ENCODE results near the gene HSF5. TPM values are rescaled to one million over a fixed set of nuclear protein-coding genes. Genes with fewer than 3 reads are reported as not detected.

Gene HSF5
- total and polyA plus RNA-seq, 2 of the 13 experiments (the other 11 are each of a cell fraction or from before 2014, with no cell fraction given), result not detected

DNA sequence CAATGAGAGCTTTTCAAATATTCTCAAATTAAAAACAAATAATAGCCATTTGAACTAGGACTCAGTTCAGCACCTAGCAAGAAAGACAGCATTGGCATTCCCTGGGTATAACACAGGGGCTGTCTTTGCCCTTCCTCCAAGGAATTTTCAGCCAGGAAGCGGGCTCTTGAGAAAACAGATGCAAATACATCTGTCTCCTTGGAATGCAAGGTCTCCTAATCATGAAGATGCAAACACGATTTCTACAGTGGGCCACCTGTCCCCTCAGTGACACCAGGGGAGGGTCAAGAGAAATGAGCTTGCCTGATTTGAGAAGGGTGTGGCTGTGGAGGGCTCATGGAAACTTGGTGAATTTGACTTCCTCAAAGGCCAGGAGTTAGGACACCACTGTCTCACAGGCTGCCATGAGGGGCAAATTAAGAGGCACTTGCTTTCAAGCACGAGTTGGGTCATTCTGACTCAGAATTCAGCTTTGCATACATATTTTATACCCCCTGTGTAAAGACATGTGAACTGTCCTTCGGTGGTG lies 111.7 kb downstream of the HSF5 start:
- Histone ChIP-seq H3K79me2 (ENCODE audit: insufficient read depth, low read length) (peaks cover 96% of the 10 kb centered on the region), H3K9ac (ENCODE audit: insufficient read depth, low read depth, low read length) (no peak overlapping the region), H3K4me1 (ENCODE audit: insufficient read depth, low read length) (peaks cover 97% of the 10 kb centered on the region), H3K27ac (ENCODE audit: extremely low read length, insufficient read depth, low read length) (peak overlapping the region; percentile 31), H3K36me3 (replicated peaks in 1 of 2; ENCODE audit: control insufficient read depth in 1 of 2, insufficient read depth in 2 of 2, low read length in 2 of 2) (peaks cover 24 to 43% of the 10 kb centered on the region in 2 experiments), H3K4me2 (ENCODE audit: low read depth, low read length) (no peak overlapping the region), H3K27me3 (ENCODE audit: control insufficient read depth in 1 of 2, insufficient read depth in 2 of 2, low read length in 2 of 2) (no peaks in the 10 kb centered on the region), H3K9me3 (ENCODE audit: low read length) (no peaks in the 10 kb centered on the region), H2AFZ (ENCODE audit: low read length) (no peak overlapping the region), H4K20me1 (ENCODE audit: insufficient read depth, low read length) (no peaks in the 10 kb centered on the region), H3K4me3 (replicated peaks in 1 of 3; ENCODE audit: insufficient read depth in 1 of 3, low read depth in 2 of 3, low read length in 3 of 3) (no peak overlapping the region)
- intact Hi-C loops (cut with micrococcal nuclease; ENCODE audit: unreplicated experiment), result no loop called here
- WGBS (ENCODE audit: low lambda C conversion rate), result 87% methylated on average over 4 of the region's 4 CpGs
- POLR2A ChIA-PET, result interaction anchor here (1.3 to 9.7 kb wide), 5 partner anchors 9 to 39 kb away, joined by 4 to 458 read pairs (median 10); partner anchors contain the start of genes RNF43 and SUPT4H1
- in situ Hi-C loops (cut with HindIII; ENCODE audit: extremely low pct_ligation_motif_present, low pct_unique_long_range_greater_than_20kb), result no loop called here
- TF ChIP-seq POGZ (CRISPR knock-in tag; IDR thresholded peaks at IDR 0.05), result 0 out of 2 replicates have a peak, but pooled peaks have one; percentile 5
- peak; percentile 66 for TF ChIP-seq AGO2 (optimal IDR thresholded peaks at IDR 0.05; ENCODE audit: low read depth, low read length)
- 0 out of 2 replicates have a peak, but pooled peaks have one; percentile 14 for TF ChIP-seq POLR2G (IDR thresholded peaks at IDR 0.05; ENCODE audit: low read depth, low read length)
- TF ChIP-seq, protein P1, sequence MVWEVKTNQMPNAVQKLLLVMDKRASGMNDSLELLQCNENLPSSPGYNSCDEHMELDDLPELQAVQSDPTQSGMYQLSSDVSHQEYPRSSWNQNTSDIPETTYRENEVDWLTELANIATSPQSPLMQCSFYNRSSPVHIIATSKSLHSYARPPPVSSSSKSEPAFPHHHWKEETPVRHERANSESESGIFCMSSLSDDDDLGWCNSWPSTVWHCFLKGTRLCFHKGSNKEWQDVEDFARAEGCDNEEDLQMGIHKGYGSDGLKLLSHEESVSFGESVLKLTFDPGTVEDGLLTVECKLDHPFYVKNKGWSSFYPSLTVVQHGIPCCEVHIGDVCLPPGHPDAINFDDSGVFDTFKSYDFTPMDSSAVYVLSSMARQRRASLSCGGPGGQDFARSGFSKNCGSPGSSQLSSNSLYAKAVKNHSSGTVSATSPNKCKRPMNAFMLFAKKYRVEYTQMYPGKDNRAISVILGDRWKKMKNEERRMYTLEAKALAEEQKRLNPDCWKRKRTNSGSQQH (CRISPR knock-in tag; IDR thresholded peaks at IDR 0.05; ENCODE audit: low read depth), result no peak
- no peak for TF ChIP-seq NFKBIZ (CRISPR knock-in tag; IDR thresholded peaks at IDR 0.05)
- TF ChIP-seq SIX1 (CRISPR knock-in tag; IDR thresholded peaks at IDR 0.05; ENCODE audit: borderline replicate concordance), result no peak
- peak; percentile 97 for TF ChIP-seq RBM22 (optimal IDR thresholded peaks at IDR 0.05; ENCODE audit: low read length)
- TF ChIP-seq ZNF232 (CRISPR knock-in tag; IDR thresholded peaks at IDR 0.05; ENCODE audit: borderline replicate concordance), result no peak
- ATAC-seq (no peak), DNase-seq (ENCODE audit: low spot score) (no peak), FAIRE-seq (no peak)
- no TSS peak for BruUV-seq (replicated peaks)
- CTCF ChIA-PET (ENCODE audit: low intra/inter-chr PET ratio, low total read pairs), result no interaction called here

All from HepG2 (cell line).